Stimulated activated CD4-positive, alpha-beta T cell treated with anti-CD3 and anti-CD28 coated beads, Interleukin-2, amount 100 ng/mL, for 4 hours (primary cell): ENCODE data around the gene DIP2C.
"Not testable (repeated sequence)": the region's sequence is repeated elsewhere in the genome, so short reads cannot be mapped to it uniquely, and the experiment has no call there.

Source experiments
- DNase-seq: peaks from one replicate; pipeline ENCODE4 v3.0.0-alpha.2; 2020; ENCODE audit warnings: low read depth

Gene DIP2C

DNA sequence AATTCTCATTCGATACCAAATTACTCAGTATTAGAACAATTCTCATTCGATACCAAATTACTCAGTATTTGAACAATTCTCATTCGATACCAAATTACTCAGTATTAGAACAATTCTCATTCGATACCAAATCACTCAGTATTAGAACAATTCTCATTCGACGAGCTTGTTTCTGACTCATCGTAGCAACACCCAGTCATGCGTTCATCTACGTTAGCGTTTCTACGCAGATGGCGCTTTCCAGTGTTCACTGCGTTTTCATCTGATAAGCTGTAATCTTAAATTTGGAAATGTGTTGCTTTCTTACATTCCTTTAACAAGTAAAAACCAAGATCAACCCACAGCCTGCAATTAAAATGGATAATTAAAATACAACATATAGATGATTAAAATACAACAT lies 277.9 kb downstream of the DIP2C start:
- DNase-seq = no peak

DNA sequence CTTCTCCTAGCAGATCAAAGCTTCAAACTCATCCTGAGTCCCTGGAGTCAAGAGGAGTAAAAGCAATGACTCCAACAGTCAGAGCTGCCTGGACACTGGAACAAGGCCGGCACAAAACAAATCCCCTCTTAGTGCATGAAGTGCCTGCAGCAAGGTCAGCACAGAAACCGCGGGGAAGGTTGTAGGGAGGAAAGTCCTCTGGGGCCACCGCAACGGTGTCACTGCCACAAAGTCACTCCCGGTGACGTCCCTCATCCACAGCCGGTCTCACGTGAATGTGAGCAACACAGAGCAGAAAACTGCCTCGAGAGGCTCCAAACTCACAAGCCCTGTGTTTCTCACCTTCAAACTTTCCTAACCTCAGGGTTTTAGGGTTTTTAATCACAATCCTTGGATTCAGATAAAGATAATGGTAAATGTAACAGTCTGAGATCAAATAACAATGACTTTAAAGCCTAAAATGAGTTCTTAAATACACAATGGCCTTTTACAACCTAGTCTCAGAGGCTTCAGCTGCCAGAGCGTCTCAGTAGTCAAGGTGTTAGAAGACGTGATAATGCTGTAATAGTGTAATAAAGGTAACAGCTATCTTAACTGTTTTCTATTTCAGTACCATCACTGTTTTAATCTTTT lies 279.9 kb downstream of the DIP2C start:
- DNase-seq = no peak

DNA sequence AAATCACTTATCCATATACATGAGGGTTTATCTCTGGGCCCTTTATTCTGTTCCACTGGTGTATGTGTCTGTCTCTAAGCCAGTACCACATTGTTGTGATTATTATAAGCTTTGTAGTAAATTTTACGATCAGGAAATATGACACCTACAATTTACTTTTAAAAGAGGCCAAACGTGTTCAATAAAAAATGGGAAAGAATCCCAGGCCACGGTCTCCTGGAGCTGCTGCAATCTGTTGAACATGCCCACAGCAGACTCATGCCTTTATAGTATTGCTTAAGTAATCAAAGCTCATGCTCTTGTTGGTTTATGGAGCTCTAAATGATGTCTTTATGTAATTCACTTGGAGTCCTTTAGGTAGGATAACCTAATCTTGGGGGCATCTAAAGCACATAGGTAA lies 281.2 kb downstream of the DIP2C start:
- DNase-seq = no peak

DNA sequence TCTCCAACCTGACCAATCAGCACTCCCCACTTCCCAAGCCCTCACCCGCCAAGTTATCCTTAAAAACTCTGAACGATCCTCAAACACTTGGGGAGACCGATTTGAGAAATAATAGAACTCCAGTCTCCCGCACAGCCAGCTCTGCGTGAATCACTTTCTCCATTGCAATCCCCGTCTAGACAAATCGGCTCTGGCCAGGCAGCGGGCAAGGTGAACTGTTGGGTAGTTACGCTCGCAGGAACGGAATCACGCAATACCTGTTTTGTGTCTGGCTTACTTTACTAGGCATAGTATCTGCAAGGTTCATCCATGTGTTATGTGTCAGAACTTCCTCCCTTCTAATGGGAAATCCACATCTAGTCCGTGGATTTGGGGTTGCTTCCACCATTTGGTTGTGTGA lies 282.5 kb downstream of the DIP2C start:
- no peak for DNase-seq

DNA sequence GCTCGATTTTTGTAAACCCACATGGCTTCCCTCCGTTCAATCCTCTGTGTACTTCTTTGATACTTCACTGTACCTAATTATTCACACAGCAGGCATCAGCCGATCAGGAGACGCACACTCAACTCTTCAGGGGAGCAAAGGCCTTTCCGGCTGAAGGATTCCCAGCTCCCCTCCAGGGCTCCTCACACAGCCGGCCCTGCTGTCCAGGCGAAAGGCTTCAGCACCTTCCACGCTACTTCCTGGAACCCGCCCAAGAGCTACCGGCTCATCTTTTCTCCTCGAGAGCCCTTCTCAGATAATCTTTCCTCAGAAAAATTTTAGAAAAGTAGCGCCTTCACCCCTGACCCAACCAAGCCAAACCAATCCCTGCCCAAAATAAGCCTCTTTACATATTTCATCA lies 283.8 kb downstream of the DIP2C start:
- DNase-seq = no peak

DNA sequence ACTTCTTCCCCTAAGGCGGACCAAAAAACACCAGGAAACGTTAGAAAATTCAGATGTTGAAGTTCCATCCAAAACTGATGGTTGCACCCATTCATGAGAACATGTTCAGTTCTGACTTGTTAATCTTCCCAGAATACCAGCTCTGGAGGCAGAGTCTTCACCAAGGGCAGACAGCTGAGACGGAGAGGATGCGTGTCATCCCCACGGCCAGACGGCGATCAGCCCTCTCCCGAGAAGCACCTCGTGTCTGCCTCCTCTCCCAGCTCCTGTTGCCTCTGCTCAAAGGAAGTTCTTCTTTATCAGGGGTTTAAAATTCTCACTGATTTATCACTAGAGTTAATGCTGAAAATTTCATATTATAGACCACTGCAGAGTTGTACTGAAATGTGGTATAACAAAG lies 284.5 kb downstream of the DIP2C start:
- no peak for DNase-seq

DNA sequence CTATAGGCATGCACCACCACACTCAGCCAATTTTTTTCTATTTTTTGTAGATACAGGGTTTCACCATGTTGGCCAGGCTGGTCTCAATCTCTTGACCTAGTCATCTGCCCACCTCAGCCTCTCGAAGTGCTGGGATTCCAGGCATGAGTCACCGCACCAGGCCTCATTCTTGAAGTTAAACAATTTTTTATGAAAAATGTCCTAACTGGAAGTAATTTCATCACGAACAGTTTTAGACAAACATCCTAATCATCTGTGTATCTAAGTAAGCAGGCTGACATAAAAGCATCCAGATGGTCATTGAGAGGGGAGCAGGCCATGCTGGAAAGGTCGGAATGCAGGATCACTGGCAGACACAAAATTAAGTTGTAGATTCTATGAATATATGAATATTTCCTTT lies 285.1 kb downstream of the DIP2C start:
- DNase-seq = no peak

DNA sequence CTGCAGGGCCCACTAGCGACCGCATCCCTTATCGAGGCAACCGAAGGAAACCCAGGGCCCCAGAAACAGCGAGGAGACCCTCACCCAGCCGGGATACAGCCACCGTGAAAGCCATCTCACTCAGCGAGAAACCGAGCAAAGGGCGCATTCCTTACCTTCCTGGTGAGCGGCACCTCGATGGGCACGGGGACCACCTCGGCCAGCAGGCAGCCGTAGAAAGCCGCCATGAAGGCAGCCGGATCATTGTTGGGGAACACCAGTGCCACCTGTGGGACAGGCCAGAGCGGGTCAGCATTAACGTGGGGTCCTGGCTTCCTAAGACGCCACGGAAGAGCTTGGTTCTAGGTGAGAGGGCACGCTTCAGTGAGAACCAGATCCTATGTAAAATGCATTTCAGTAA lies 290.5 kb downstream of the DIP2C start:
- no peak for DNase-seq

DNA sequence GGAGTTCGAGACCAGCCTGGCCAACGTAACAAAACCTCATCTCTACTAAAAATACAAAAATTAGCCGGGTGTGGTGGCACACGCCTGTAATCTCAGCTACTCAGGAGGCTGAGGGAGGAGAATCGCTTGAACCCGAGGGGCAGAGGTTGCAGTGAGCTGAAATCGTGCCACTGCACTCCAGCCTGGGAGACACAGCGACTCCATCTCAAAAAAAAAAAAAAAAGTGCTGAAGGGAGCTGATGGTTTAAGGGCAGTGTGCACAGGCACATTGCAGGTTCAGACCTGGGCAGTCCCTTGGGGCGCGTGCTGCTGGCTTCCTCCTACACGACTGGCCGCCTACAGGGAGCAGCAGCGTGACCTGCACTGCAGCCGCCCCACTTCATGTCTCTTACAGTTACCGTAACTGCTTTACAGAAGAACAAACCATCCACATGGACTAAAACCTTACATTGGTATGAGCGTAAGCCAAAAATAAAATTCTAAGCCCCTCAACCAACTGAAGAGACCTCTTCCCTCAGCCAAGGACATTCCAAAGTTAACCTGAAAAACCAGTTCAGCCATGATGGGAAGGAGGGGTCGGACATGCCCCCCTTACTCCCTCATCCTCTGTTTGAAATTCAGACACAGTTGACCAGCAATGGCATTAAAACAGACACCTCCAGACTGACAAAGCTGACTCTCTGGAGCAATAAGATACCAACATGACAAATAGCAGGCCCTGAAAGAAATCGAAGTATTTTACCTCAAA lies 292.0 kb downstream of the DIP2C start:
- DNase-seq = no peak

DNA sequence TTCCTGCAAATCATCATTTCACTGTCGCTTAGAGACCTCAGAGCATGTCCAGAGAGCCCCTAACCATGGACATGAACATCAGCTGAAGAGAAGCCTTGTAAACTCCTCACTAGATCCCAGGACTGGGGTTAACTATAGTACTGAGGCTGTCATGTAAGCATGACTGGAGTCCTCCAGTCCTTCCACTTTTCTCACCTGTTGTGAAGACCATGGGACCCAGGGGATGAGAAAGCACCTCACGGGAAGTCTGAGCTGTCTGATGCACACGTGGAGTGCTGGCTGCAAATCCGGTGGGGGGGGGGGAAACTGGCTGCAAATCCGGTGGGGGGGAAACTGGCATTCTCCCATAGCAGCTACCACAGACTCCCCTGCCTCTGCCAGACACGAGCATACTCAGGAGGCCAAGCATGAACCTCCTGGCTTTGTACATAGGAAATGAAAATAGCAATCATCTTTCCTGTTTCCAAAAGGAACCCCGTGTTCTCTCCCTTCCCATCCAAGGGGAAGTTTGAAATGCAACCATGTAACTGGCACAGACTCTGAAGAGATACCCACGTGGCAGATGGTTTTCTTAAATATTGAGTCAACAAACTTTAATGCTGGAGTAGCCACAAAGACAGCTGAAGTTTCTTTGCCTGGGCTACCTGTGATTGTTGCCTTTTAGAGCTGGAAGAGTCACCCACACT lies 292.8 kb downstream of the DIP2C start:
- no peak for DNase-seq

DNA sequence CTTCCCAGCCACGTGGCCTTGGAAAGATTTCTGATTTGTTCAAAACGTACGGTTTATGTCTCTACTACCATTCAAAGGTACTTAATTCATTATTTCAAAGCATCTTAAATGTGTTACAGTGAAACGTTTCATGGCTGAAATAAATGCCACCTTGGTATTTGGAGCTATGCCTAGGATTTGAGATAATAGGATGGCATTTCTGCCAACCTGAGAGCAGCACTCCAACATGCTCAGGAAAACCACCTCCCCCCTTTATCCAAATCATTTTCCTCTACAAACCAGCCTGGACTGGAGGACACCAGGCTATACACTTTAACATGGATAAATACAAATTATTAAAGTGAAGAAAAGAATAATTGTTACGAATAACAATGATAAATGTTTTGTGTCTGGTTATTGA lies 293.4 kb downstream of the DIP2C start:
- no peak for DNase-seq

DNA sequence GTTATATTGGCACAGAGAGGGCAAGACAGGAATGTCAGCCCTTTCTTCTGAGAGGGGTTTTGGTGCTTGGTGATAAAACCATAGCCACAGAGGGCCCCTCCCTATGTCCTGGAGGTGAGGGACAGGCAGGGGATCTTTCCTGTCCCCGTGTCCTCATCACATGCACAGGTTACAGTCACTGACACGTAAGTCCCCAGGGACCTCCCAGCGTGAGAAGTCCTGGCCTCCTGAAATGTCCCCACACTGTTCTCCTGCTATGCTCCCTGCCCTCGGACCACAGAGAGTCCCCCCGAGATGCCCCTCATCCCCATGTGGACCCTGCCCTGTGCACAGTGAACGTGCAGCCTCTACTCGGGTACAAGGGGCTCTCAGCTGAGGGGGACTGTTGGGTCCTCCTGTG lies 293.8 kb downstream of the DIP2C start:
- DNase-seq = no peak

DNA sequence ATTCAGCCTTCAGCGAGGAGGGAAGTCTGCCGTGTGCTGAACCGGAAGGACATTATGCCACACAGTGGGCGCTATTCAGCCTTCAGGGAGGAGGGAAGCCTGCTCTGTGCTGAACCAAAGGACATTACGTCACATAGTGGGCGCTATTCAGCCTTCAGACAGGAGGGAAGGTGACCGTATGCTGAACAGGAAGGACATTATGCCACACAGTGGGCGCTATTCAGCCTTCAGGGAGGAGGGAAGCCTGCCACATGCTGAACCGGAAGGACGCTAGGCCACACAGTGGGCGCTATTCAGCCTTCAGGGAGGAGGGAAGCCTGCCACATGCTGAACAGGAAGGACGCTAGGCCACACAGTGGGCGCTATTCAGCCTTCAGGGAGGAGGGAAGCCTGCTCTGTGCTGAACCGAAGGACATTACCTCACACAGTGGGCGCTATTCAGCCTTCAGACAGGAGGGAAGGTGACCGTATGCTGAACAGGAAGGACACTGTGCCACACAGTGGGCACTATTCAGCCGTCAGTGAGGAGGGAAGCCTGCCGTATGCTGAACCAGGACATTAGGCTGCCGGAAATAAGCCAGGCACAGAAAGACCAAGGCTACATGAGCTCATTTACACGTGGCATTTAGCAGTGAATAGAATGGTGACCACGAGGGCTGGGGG lies 294.9 kb downstream of the DIP2C start:
- DNase-seq = not testable (repeated sequence)

DNA sequence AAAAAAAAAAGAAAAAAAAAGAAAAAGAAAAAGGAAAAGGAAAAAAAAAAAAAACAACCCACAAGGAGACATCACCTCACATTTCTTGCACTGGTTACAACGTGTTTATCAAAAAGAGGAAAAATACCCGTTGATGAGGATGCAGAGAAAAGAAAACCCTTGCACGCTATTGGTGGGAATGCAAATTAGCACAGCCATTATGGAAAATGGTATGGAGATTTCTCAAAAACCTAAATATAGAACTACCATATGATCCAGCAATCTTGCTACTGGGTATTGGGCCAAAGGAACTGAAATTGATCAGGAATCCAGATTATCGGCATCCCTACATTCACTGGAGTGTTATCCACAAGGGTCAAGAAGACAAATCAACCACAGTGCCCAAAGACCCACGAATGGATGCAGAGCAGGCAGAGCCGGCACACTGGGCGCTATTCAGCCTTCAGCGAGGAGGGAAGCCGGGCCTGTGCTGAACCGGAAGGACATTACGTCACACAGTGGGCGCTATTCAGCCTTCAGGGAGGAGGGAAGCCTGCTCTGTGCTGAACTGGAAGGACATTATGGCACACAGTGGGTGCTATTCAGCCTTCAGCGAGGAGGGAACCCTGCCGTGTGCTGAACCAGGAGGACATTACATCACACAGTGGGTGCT lies 295.6 kb downstream of the DIP2C start:
- no peak for DNase-seq

DNA sequence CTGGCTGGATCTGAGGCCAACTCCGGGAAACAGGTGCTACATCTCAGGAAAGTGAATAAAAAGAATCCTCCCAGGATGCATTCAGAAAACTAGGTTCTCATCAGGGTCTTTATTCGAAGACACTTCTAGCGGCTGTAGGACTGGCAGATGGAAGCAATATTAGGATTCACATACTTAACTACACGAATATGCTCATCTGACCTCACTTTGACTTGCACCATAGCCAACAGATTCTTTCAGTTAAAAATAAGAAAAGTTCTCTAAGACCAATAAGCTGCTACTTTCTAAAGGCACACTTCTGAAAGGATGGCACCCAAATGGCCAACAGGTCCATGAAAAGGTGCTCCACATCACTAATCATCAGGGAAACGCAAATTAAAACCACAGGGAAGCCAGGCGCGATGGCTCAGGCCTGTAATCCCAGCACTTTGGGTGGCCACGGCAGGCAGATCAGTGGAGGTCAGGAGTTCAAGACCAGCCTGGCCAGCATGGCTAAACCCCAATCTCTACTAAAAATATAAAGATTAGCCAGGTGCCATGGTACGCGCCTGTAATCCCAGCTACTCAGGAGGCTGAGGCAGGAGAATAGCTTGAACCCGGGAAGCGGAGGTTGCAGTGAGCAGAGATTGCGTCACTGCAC lies 296.2 kb downstream of the DIP2C start:
- no peak for DNase-seq

DNA sequence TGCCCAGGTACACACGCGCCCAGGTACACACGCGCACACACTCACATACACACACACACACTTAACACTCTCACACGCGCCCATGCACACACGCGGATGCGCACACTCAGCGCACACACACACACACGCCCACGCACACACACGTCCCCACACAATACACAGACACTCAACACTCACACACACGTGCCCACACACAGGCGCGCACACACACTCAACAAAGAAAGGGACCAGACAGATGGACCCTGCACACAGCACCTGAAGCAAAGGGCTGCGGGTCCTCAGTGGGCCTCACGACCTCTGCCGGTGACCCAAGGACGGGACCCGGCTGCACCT lies 296.8 kb downstream of the DIP2C start:
- no peak for DNase-seq

DNA sequence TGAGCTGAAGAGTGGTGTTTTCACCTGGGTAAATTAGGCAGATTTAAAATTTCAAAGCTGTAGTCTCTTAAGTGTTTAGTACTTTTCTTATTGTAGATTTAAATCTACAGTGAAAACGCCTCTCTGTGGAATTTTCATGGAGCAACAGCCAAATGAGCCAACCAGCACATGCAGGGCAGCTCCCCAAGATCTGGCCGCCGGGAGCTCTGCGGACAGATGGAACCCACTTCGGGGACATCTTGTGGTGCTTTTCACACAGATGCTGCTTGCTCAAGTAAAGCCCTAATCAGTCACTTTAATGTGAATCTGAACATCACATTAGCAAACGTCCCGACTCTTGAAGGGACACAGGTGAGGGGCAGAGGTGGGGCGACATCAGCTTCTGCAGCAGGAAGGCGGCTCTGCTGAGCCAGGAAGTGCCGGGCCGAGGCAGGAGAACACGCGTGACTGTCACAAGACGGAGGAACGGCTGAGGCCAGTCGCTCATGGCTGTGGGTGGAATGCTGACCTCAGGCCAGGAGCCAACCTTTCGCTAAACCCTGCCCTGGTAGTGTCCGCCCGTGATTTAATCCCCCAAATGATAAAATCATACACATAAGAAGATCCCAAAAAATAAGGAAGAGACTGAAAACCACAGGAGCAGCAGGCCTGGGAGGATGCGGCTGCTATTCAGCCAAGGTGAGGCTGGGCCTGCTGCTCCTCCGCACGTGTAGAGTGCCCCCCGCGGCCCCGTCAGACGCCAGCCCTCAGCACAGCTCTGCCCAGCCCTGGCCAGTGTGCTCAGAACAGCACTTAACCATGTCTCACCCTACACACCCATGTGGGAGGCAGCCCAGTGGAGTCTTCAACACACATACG lies 297.4 kb downstream of the DIP2C start:
- DNase-seq = no peak

DNA sequence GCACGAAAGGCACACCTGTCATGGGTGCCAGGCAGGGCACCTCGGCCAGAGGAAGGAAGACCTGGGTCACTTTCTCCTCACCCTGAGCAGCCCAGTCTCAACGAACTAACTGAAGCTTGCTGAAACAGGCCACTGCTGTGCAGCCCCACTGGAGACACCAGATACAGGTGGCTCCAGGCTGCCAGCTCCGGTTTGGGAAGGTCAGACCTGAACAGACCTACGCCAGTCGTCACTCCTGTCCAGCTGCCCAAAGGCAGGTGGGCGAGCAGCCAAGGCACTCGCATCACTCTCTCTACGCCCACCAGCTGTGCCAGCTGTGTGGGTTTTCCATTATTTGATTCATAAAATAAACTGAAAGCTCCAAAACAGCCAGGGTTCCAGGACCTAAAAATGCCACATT lies 298.2 kb downstream of the DIP2C start:
- no peak for DNase-seq

DNA sequence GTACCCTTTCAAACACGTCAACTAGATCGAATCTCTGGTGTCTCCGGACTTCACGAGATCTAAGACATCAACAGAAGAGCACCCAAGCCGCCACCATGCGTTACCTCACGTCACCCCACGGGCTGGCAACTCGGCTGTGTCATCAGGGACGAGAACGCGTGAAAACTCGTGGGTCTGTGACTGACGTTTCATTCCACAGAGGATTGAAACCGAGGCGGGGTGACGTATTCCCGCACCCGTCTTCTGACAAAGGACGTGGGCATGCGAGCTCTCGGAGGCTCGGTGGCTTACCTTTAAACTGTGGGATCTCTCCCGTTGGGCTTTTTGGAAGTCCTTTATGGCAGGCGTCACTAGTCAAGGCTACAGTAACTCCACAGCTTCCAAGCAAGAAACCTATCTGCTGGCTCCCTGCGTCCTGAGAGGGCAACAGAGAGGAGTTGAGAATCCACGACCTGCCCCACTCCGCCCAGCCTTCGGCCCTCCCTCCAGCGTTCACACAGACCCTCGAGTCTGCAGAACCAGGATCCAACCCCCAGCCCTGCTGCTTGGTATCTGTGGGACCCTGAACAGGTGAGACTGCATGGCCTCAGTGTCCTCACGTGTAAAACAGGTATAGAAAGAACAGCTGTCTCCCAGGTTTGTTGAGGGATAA lies 298.9 kb downstream of the DIP2C start:
- DNase-seq = no peak

DNA sequence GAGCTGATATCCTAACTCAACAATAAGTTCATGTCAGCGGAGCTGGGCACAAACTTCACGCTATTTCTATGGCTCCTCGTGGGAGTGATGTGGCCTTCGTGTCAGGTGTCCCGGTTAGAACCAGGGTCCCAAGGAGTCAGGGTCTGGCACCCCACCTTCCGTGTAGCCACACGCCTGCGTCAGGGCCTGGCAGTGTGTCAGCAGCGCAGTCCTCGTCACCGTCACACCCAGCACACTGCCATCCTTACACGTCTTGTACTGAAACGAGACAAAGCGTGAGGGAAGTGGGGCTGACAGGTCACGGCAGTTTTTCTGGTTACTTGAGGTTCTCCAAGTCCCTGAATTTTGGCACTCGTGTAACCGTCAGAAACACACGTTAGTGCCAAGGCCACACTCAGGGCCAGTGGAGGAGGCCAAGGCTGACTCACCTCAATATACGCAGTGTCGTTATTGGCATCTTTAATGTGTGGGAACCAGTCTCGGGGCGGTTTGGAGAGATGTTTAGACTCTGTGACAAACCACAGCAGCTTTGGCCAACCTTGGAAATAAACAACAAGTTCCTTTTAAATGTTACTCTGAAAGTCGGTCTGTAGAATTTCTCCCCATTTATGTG lies 299.5 kb downstream of the DIP2C start:
- no peak for DNase-seq
